ENCODE results near the gene CHAF1A.

The CHAF1A gene

GRCh38 chr19:4436231-4436630, 33.8 kb downstream of the CHAF1A start:
- no peak for DNase-seq (ENCODE audit: low read depth, low spot score)

- DNase-seq (ENCODE audit: low read depth, low spot score), result no peak
Measured at GRCh38 chr19:4437103-4437502, 34.7 kb downstream of the CHAF1A start.

GRCh38 chr19:4439243-4439642, 36.8 kb downstream of the CHAF1A start:
- no peak for DNase-seq (ENCODE audit: low read depth, low spot score)

- DNase-seq (ENCODE audit: low read depth, low spot score), result no peak
Measured at GRCh38 chr19:4441994-4442818, 39.8 kb downstream of the CHAF1A start.

- no peak for DNase-seq (ENCODE audit: low read depth, low spot score)
Measured at GRCh38 chr19:4442819-4443146, 40.3 kb downstream of the CHAF1A start.

- DNase-seq (ENCODE audit: low read depth, low spot score), result no peak
Measured at GRCh38 chr19:4443188-4443587, 40.7 kb downstream of the CHAF1A start.

GRCh38 chr19:4443966-4444764, 41.7 kb downstream of the CHAF1A start:
- DNase-seq (ENCODE audit: low read depth, low spot score), result no peak

GRCh38 chr19:4444765-4445741, 42.6 kb downstream of the CHAF1A start:
- no peak for DNase-seq (ENCODE audit: low read depth, low spot score)

GRCh38 chr19:4445963-4446703, 43.7 kb downstream of the CHAF1A start:
- no peak for DNase-seq (ENCODE audit: low read depth, low spot score)

GRCh38 chr19:4446704-4447200, 44.3 kb downstream of the CHAF1A start:
- DNase-seq (ENCODE audit: low read depth, low spot score), result no peak

- DNase-seq (ENCODE audit: low read depth, low spot score), result no peak
Measured at GRCh38 chr19:4447327-4448146, 45.1 kb downstream of the CHAF1A start.

GRCh38 chr19:4448147-4448985, 45.9 kb downstream of the CHAF1A start:
- no peak for DNase-seq (ENCODE audit: low read depth, low spot score)

GRCh38 chr19:4449022-4449638, 46.7 kb downstream of the CHAF1A start:
- no peak for DNase-seq (ENCODE audit: low read depth, low spot score)

GRCh38 chr19:4449639-4450028, 47.2 kb downstream of the CHAF1A start:
- DNase-seq (ENCODE audit: low read depth, low spot score), result no peak

- no peak for DNase-seq (ENCODE audit: low read depth, low spot score)
Measured at GRCh38 chr19:4452230-4452990, 50.0 kb downstream of the CHAF1A start.

- no peak for DNase-seq (ENCODE audit: low read depth, low spot score)
Measured at GRCh38 chr19:4453232-4454179, 51.1 kb downstream of the CHAF1A start.
